ENCODE data around the gene ABCG2.

ABCG2 gene

DNA sequence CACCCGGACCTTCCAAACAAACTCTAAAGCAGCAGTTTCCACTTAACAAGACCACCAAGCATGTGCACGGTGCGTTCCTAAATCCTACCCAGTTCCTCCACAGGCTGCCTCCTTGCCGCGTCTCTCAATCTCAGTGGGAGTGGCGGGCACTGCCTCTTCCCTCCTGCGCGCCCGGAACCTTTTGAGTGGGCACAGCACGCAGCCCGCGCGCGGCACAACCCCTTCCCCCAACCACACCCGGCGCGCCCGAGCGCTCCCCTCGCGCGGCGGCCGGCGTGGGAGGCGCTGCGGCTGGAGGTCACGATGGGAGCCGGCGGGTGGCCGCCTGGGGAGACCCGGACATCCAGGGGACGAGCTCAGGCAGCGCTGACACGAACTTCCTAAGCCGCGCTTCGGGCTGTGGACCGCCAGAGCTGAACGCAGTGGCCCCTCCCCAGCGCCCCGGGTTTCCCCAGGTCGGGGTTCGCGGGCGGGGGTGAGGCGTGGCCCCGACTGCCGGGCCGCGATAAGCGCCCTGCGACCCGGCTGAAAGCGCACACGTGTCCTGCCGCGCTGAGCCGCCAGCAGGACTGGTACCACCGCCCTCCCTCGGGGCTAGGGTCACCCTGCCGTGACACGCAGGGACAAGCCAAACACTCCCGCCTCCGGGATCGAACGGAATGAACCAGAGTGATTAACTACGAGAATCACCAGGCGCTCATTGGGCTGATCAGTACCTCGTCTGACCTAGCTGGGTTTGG lies at the start of gene ABCG2:
Gene ABCG2, minus strand, starts transcription at position 151 of the 740 bp plus-strand sequence. CDS start 18,644 bp downstream, outside the sequence.
- POLR2A ChIA-PET, result interaction anchor here (1.8 kb wide), 1 partner anchor 10 kb away, joined by 5 read pairs; no protein-coding TSS in a partner anchor
- CTCF ChIA-PET, result no interaction called here
- DNase-seq (ENCODE audit: extremely low spot score), result peak; percentile 49
- TF ChIP-seq TARDBP (IDR thresholded peaks at IDR 0.05), result 0 out of 2 replicates have a peak, but pooled peaks have one; percentile 29
- TF ChIP-seq L3MBTL2 (conservative IDR thresholded peaks at IDR 0.05), result peak; percentile 66
- no peak for TF ChIP-seq ARNT (IDR thresholded peaks at IDR 0.05)
- no peak for TF ChIP-seq ZNF384 (IDR thresholded peaks at IDR 0.05)

DNA sequence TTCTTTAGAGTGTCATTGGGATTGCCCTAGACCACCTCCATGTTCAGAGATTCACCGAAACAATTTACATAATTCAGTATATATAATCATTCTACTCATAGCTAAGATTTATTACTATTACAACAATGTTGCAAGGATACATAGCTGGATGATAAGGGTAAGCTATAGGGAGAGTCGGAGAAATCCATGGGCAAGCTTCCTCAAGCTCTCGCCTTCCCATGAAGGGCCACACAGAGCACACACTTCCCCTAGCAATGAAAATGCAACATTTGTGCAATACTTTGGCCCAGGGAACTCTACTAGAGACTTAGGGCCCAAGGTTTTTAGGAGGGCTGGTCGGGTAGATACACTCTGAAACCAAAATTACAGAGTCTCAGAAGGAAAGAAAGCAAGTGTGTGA lies 49.7 kb upstream of the ABCG2 start:
- TF ChIP-seq TARDBP (IDR thresholded peaks at IDR 0.05) (no peak), ZNF384 (IDR thresholded peaks at IDR 0.05) (no peak), ARNT (IDR thresholded peaks at IDR 0.05) (no peak)
- TF ChIP-seq, protein P1, sequence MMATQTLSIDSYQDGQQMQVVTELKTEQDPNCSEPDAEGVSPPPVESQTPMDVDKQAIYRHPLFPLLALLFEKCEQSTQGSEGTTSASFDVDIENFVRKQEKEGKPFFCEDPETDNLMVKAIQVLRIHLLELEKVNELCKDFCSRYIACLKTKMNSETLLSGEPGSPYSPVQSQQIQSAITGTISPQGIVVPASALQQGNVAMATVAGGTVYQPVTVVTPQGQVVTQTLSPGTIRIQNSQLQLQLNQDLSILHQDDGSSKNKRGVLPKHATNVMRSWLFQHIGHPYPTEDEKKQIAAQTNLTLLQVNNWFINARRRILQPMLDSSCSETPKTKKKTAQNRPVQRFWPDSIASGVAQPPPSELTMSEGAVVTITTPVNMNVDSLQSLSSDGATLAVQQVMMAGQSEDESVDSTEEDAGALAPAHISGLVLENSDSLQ (IDR thresholded peaks at IDR 0.05), result no peak
- ChIA-PET CTCF (interaction anchor here (1.9 kb wide), 1 partner anchor 175 kb away, joined by 6 read pairs; no protein-coding TSS in a partner anchor), POLR2A (no interaction called here)
- DNase-seq (ENCODE audit: extremely low spot score), result no peak

DNA sequence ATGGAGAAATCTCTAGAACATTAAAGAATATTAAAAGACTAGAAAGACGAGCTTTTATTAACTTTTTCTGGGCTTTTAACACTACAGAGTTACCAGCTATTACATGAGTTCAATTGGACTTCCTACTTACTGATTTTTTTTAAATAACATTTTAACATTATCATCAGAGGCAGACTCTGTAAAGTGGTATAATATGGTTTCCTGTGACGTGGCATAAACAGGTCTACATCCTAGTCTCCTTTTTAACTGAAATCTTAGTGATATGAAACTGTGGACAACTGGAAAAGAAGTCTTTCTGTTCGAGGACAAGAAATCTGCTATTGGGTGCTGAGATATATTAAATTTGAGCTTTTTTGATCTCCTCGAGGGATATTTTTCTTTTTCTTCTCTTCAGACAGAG lies 48.7 kb upstream of the ABCG2 start:
- POLR2A ChIA-PET, result no interaction called here
- CTCF ChIA-PET, result interaction anchor here (1.2 to 1.9 kb wide), 2 partner anchors 10 to 174 kb away, joined by 4 to 6 read pairs; no protein-coding TSS in a partner anchor

DNA sequence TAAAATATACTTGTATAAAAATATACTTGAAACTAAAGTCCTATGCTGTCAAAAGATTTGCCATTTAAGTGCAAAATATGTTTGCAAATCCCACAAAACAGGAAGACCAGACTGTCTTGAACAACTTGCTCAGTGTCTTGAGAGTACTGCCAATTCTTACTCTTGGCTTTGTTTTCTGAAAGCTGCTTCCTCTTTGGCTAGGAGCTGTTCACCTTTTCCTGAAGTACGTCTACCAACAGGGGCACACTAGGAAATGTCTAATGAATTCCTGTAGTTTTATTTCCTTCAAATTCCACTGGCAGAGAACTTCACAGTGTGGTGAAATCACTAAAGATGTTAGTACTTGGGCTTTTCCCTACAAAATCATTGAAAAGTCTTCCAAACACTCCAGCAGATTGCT lies 46.4 kb upstream of the ABCG2 start:
- POLR2A ChIA-PET, result no interaction called here
- CTCF ChIA-PET, result no interaction called here
- DNase-seq (ENCODE audit: extremely low spot score), result no peak
- TF ChIP-seq ARNT (IDR thresholded peaks at IDR 0.05) (no peak), FOXM1 (IDR thresholded peaks at IDR 0.05; ENCODE audit: borderline replicate concordance) (no peak), ELF4 (IDR thresholded peaks at IDR 0.05) (no peak), LEF1 (IDR thresholded peaks at IDR 0.05; ENCODE audit: borderline replicate concordance) (no peak), SP1 (IDR thresholded peaks at IDR 0.05) (no peak), SUZ12 (IDR thresholded peaks at IDR 0.05) (no peak), CTBP1 (IDR thresholded peaks at IDR 0.05; ENCODE audit: borderline replicate concordance) (no peak)

More for the DNA sequence above, 48.7 kb upstream of the ABCG2 start:
- TF ChIP-seq LEF1 (IDR thresholded peaks at IDR 0.05; ENCODE audit: borderline replicate concordance) (no peak), CTBP1 (IDR thresholded peaks at IDR 0.05; ENCODE audit: borderline replicate concordance) (no peak), ZNF384 (IDR thresholded peaks at IDR 0.05) (no peak), BHLHE40 (IDR thresholded peaks at IDR 0.05; ENCODE audit: borderline replicate concordance) (no peak), TARDBP (IDR thresholded peaks at IDR 0.05) (no peak), FOXK2 (IDR thresholded peaks at IDR 0.05) (no peak), NFRKB (IDR thresholded peaks at IDR 0.05) (no peak), FOXM1 (IDR thresholded peaks at IDR 0.05; ENCODE audit: borderline replicate concordance) (no peak), ARNT (IDR thresholded peaks at IDR 0.05) (no peak), ELF4 (IDR thresholded peaks at IDR 0.05) (no peak), SP1 (IDR thresholded peaks at IDR 0.05) (no peak)
- TF ChIP-seq, protein P1 (IDR thresholded peaks at IDR 0.05), result no peak
- DNase-seq (ENCODE audit: extremely low spot score), result no peak

DNA sequence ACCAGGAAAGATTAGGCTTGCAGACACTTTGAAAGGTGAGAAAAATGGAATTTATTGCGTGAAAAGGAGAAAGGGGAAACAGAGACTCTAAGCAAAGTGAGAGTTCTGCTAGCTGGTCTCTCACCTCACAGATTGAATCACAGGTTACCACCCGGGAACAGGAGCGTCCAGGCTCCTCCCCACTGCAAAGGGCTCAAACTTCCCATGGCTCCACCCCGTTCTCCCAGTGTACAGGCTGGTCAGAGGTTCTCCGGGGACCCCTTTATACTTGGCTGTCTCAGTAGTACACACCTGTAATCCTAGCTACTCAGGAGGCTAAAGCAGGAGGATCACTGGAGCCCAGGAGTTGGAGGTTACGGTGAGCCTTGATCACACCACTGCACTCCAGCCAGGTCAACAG lies 44.0 kb upstream of the ABCG2 start:
- POLR2A ChIA-PET, result interaction anchor here (1.2 kb wide), 1 partner anchor 11 kb away, joined by 4 read pairs; no protein-coding TSS in a partner anchor
- CTCF ChIA-PET, result interaction anchor here (1.0 kb wide), 1 partner anchor 9 kb away, joined by 3 read pairs; no protein-coding TSS in a partner anchor

DNA sequence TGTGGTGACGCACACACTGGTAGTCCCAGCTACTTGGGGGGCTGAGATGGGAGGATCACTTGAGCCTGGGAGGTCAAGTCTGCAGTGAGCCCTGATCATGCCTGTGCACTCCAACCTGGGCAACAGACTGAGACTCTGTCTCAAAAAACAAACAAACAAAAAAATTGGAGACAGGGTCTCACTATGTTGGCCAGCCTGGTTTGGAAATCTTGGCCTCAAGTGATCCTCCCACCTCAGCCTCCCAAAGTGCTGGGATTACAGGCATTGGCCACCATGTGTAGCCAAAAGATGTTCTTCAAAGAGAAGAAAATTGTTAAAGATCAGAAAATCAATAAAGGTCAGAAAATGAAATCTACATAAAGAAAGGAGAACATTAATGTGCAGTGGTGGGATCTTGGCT lies 41.7 kb upstream of the ABCG2 start:
- POLR2A ChIA-PET, result no interaction called here
- TF ChIP-seq FOXK2 (IDR thresholded peaks at IDR 0.05) (no peak), FOXA1 (IDR thresholded peaks at IDR 0.05) (no peak), ARNT (IDR thresholded peaks at IDR 0.05) (no peak), BHLHE40 (IDR thresholded peaks at IDR 0.05; ENCODE audit: borderline replicate concordance) (no peak), FOXM1 (IDR thresholded peaks at IDR 0.05; ENCODE audit: borderline replicate concordance) (no peak), HDGF (IDR thresholded peaks at IDR 0.05; ENCODE audit: borderline replicate concordance) (no peak)
- CTCF ChIA-PET, result no interaction called here
- DNase-seq (ENCODE audit: extremely low spot score), result no peak

More for the DNA sequence above, 44.0 kb upstream of the ABCG2 start:
- DNase-seq (ENCODE audit: extremely low spot score), result no peak
- no peak for TF ChIP-seq TARDBP (IDR thresholded peaks at IDR 0.05)
- TF ChIP-seq SUZ12 (IDR thresholded peaks at IDR 0.05), result no peak
- TF ChIP-seq L3MBTL2 (conservative IDR thresholded peaks at IDR 0.05), result no peak
- TF ChIP-seq ZNF384 (IDR thresholded peaks at IDR 0.05), result no peak
- no peak for TF ChIP-seq CTBP1 (IDR thresholded peaks at IDR 0.05; ENCODE audit: borderline replicate concordance)
- TF ChIP-seq FOXK2 (IDR thresholded peaks at IDR 0.05), result no peak

DNA sequence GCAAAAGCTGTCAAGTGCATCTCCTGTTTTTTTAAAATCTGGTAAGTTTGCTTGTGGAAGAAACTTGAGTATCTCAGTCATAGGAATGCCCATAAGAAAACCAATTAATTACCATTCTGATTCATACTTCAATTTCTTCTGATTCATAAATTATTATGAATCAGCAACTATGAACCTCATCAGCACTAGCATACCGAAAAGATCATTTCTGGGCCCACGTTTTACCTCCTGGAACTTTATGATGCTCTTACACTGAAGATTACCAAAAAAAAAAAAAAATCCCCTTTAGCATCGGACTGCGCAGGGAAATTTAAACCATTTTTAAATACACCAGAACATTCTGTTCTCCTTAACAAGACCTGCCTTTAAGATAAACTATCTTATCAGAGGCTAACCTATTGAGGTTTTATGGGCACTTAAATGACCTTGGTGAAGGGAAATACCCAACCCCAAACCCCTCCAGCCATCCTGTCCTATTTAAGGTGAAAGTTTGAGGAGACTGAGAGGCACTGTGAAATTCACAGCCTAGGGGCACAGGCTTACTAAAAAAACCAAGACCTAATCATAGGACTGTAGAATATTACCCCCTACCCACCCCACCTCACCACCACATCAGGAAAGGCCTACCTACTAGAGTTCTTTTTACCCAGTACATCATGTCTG lies 38.2 kb upstream of the ABCG2 start:
- ChIA-PET CTCF (interaction anchor here (0.6 to 2.0 kb wide), 3 partner anchors 11 to 163 kb away, joined by 4 to 5 read pairs (median 5); no protein-coding TSS in a partner anchor), POLR2A (no interaction called here)
- DNase-seq (ENCODE audit: extremely low spot score), result no peak
- no peak for TF ChIP-seq ARNT (IDR thresholded peaks at IDR 0.05)
- TF ChIP-seq HDGF (IDR thresholded peaks at IDR 0.05; ENCODE audit: borderline replicate concordance), result no peak
- TF ChIP-seq ELF4 (IDR thresholded peaks at IDR 0.05), result no peak
- TF ChIP-seq NFRKB (IDR thresholded peaks at IDR 0.05), result no peak
- TF ChIP-seq TARDBP (IDR thresholded peaks at IDR 0.05), result no peak
- no peak for TF ChIP-seq FOXK2 (IDR thresholded peaks at IDR 0.05)
- TF ChIP-seq, protein P1 (IDR thresholded peaks at IDR 0.05), result no peak
- TF ChIP-seq FOXM1 (IDR thresholded peaks at IDR 0.05; ENCODE audit: borderline replicate concordance), result no peak
- TF ChIP-seq CTBP1 (IDR thresholded peaks at IDR 0.05; ENCODE audit: borderline replicate concordance), result no peak
- no peak for TF ChIP-seq ZNF384 (IDR thresholded peaks at IDR 0.05)
- TF ChIP-seq BHLHE40 (IDR thresholded peaks at IDR 0.05; ENCODE audit: borderline replicate concordance), result no peak
- TF ChIP-seq SUZ12 (IDR thresholded peaks at IDR 0.05), result no peak
- no peak for TF ChIP-seq SP1 (IDR thresholded peaks at IDR 0.05)
- TF ChIP-seq FOXA1 (IDR thresholded peaks at IDR 0.05), result no peak
- TF ChIP-seq L3MBTL2 (conservative IDR thresholded peaks at IDR 0.05), result no peak
- no peak for TF ChIP-seq LEF1 (IDR thresholded peaks at IDR 0.05; ENCODE audit: borderline replicate concordance)

All from HEK293T (cell line).